GM12878 (cell line): ENCODE data around the gene PRMT7. TPM values are rescaled to one million over a fixed set of nuclear protein-coding genes. Genes with fewer than 3 reads are reported as not detected.

ENCODE experiments used
- ATAC-seq: fragments of 200-7000 bp; cut with Tn5 transposase; 3 replicates; pipeline ENCODE4 v1.9.1; 2020; ENCODE audit warnings: mild to moderate bottlenecking, moderate library complexity
- BruUV-seq: library from RNA; stranded (reverse); fragments of 400-500 nt; replicated peaks from 2 replicates; lab custom pipeline; 2021; lab: Mats Ljungman, UMichigan
- CTCF ChIA-PET: fragments of 300-600 bp; sonication (Branson Sonifier 250); formaldehyde crosslinking; extraction: SDS; loops from one replicate; lab custom pipeline; 2021; ENCODE audit warnings: inconsistent platforms; lab: Yijun Ruan, JAX
- POLR2A ChIA-PET: fragments of 350-600 bp; formaldehyde crosslinking; extraction: SDS; loops from one replicate; lab custom pipeline; 2021; ENCODE audit warnings: inconsistent platforms; lab: Charles Lee
- RAD21 ChIA-PET: fragments of 300-600 bp; sonication (Branson Sonifier 250); formaldehyde crosslinking; loops from one replicate; lab custom pipeline; 2023; ENCODE audit warnings: antibody characterized with exemption; ENCODE audit not compliant: unreplicated experiment; lab: Charles Lee
- SMC1A ChIA-PET: fragments of 300-600 bp; sonication (Branson Sonifier 250); formaldehyde crosslinking; loops from one replicate; lab custom pipeline; 2023; ENCODE audit not compliant: unreplicated experiment, uncharacterized antibody; lab: Charles Lee
- DNase-seq: peaks from one replicate; pipeline ENCODE4 v3.0.0-alpha.2; 2011; ENCODE audit warnings: low read depth, low spot score
- FAIRE-seq: peaks from 3 replicates; lab custom pipeline; 2011; peaks lifted over from hg19 to GRCh38; lab: Jason Lieb, UNC
- H2AFZ ChIP-seq: 2 replicates; pipeline ENCODE4 v1.6.0; 2011; ENCODE audit warnings: low read depth, low read length, control low read depth; ENCODE audit not compliant: control insufficient read depth
- H3K27ac ChIP-seq: 2 replicates; pipeline ENCODE4 v1.5.1; 2011; ENCODE audit warnings: control low read depth; ENCODE audit not compliant: control insufficient read depth, insufficient read depth
- H3K27me3 ChIP-seq, 2 experiments: replicated peaks in 1 of 2; 2 replicates each; pipeline versions ENCODE4 v1.6.0 to v1.6.1; 2011; ENCODE audit warnings: low read length in 1 of 2; ENCODE audit not compliant: control insufficient read depth in 2 of 2, insufficient read depth in 2 of 2
- H3K36me3 ChIP-seq, 2 experiments: 2 replicates each; pipeline ENCODE4 v1.5.1; 2011; ENCODE audit warnings: low read length in 1 of 2; ENCODE audit not compliant: control insufficient read depth in 2 of 2, insufficient read depth in 2 of 2
- H3K4me1 ChIP-seq: 2 replicates; pipeline ENCODE4 v1.6.1; 2011; ENCODE audit warnings: mild to moderate bottlenecking, low read length, moderate library complexity, mixed read lengths; ENCODE audit not compliant: control insufficient read depth, insufficient read depth
- H3K4me2 ChIP-seq: 2 replicates; pipeline ENCODE4 v1.6.0; 2011; ENCODE audit warnings: control low read depth; ENCODE audit not compliant: control insufficient read depth, insufficient read depth
- H3K4me3 ChIP-seq: fragments of 200-600 bp; sonication (generic); 2 replicates; pipeline ENCODE4 v1.5.1; 2016
- H3K79me2 ChIP-seq: 2 replicates; pipeline ENCODE4 v1.6.0; 2011; ENCODE audit warnings: low read length; ENCODE audit not compliant: control insufficient read depth, insufficient read depth
- H3K9ac ChIP-seq: 2 replicates; pipeline ENCODE4 v1.8.0; 2011; ENCODE audit warnings: low read length, control low read depth, mixed read lengths; ENCODE audit not compliant: control insufficient read depth, insufficient read depth
- H3K9me3 ChIP-seq: replicated peaks from 3 replicates; pipeline ENCODE4 v1.5.1; 2011; ENCODE audit warnings: mild to moderate bottlenecking, low read length; ENCODE audit not compliant: control insufficient read depth, insufficient read depth
- H4K20me1 ChIP-seq: 2 replicates; pipeline ENCODE4 v1.6.0; 2011; ENCODE audit not compliant: control insufficient read depth, insufficient read depth
- BHLHE40 ChIP-seq, 2 experiments: fragments of 450-650 bp in 1 of 2; IDR thresholded peaks; 2 replicates each; pipeline ENCODE4 v1.6.1; 2011 to 2017; ENCODE audit warnings: low read depth in 2 of 2, borderline replicate concordance in 1 of 2, improper control_type of control experiment in 1 of 2, low read length in 1 of 2, mild to moderate bottlenecking in 1 of 2
- CEBPB ChIP-seq, 2 experiments: fragments of 150-350 bp in 1 of 2; IDR thresholded peaks; 2 replicates each; pipeline ENCODE4 v1.6.1; 2012 to 2014; ENCODE audit warnings: low read depth in 2 of 2, low read length in 2 of 2, borderline replicate concordance in 1 of 2, inconsistent platforms in 1 of 2
- CREB1 ChIP-seq: IDR thresholded peaks from 2 replicates; pipeline ENCODE4 v1.6.1; 2012; ENCODE audit warnings: low read depth, mild to moderate bottlenecking, inconsistent platforms
- EED ChIP-seq: sonication (generic); IDR thresholded peaks from 2 replicates; pipeline ENCODE4 v1.6.1; 2016; ENCODE audit warnings: antibody characterized with exemption, low read depth
- GATAD2B ChIP-seq: fragments of 450-650 bp; conservative IDR thresholded peaks from 2 replicates; pipeline ENCODE4 v1.6.1; 2017; ENCODE audit warnings: low read depth, mild to moderate bottlenecking, moderate library complexity
- HDGF ChIP-seq: fragments of 450-650 bp; IDR thresholded peaks from 2 replicates; pipeline ENCODE4 v1.6.1; 2016; ENCODE audit warnings: antibody characterized with exemption
- JUND ChIP-seq: IDR thresholded peaks from 2 replicates; pipeline ENCODE4 v1.6.1; 2012; ENCODE audit warnings: low read depth, mild to moderate bottlenecking, low read length, improper control_type of control experiment, moderate library complexity
- KLF5 ChIP-seq: fragments of 450-650 bp; IDR thresholded peaks from 2 replicates; pipeline ENCODE4 v1.6.1; 2014; ENCODE audit warnings: mild to moderate bottlenecking; ENCODE audit not compliant: partially characterized antibody
- MEF2A ChIP-seq: IDR thresholded peaks from 2 replicates; pipeline ENCODE4 v1.6.1; 2011; ENCODE audit warnings: low read depth, mild to moderate bottlenecking, low read length, moderate library complexity; ENCODE audit not compliant: insufficient read depth
- NFXL1 ChIP-seq: fragments of 450-650 bp; IDR thresholded peaks from 2 replicates; pipeline ENCODE4 v1.6.1; 2017; ENCODE audit warnings: antibody characterized with exemption, mild to moderate bottlenecking, borderline replicate concordance
- NFYA ChIP-seq: IDR thresholded peaks from 2 replicates; pipeline ENCODE4 v1.6.1; 2011; ENCODE audit warnings: low read depth, mild to moderate bottlenecking, low read length, improper control_type of control experiment, borderline replicate concordance
- NR2C1 ChIP-seq: fragments of 450-650 bp; IDR thresholded peaks from 2 replicates; pipeline ENCODE4 v1.6.1; 2017; ENCODE audit warnings: antibody characterized with exemption, mild to moderate bottlenecking, moderate library complexity
- PKNOX1 ChIP-seq: fragments of 450-650 bp; IDR thresholded peaks from 2 replicates; pipeline ENCODE4 v1.6.1; 2016; ENCODE audit warnings: mild to moderate bottlenecking
- RB1 ChIP-seq: fragments of 450-650 bp; formaldehyde crosslinking; IDR thresholded peaks from 2 replicates; pipeline ENCODE4 v1.6.1; 2017; ENCODE audit warnings: mild to moderate bottlenecking, borderline replicate concordance
- RCOR1 ChIP-seq: conservative IDR thresholded peaks from 2 replicates; pipeline ENCODE4 v1.6.1; 2012; ENCODE audit warnings: low read depth, low read length, improper control_type of control experiment
- SMC3 ChIP-seq: IDR thresholded peaks from 2 replicates; pipeline ENCODE4 v1.6.1; 2011; ENCODE audit warnings: low read length, improper control_type of control experiment, borderline replicate concordance
- SREBF1 ChIP-seq: IDR thresholded peaks from 2 replicates; pipeline ENCODE4 v1.6.1; 2012; ENCODE audit warnings: mild to moderate bottlenecking, low read length
- TAF1 ChIP-seq: IDR thresholded peaks from 2 replicates; pipeline ENCODE4 v1.6.1; 2011; ENCODE audit warnings: mild to moderate bottlenecking, low read depth, low read length, borderline replicate concordance
- TARDBP ChIP-seq: IDR thresholded peaks from 2 replicates; pipeline ENCODE4 v1.6.1; 2016; ENCODE audit warnings: borderline replicate concordance
- ZNF217 ChIP-seq: fragments of 450-650 bp; IDR thresholded peaks from 2 replicates; pipeline ENCODE4 v1.6.1; 2017; ENCODE audit warnings: antibody characterized with exemption, mild to moderate bottlenecking
- ZZZ3 ChIP-seq: IDR thresholded peaks from 2 replicates; pipeline ENCODE4 v1.6.1; 2011; ENCODE audit warnings: low read depth; ENCODE audit not compliant: control insufficient read depth, insufficient read length
- WGBS: methylation state at CpG from one replicate; pipeline ENCODE4 v1.1.6; 2016; ENCODE audit warnings: low lambda C conversion rate; ENCODE audit not compliant: insufficient replicate concordance, insufficient coverage; ENCODE audit errors: missing lambda C conversion rate; 5-methylcytosine and 5-hydroxymethylcytosine counted together
- in situ Hi-C: fragments of 300-500 bp; cut with MboI; formaldehyde crosslinking; loops from 9 replicates; pipeline ENCODE4 v1.14.3; 2018; ENCODE audit warnings: mixed read lengths
- intact Hi-C: fragments of 100-400 bp; cut with micrococcal nuclease; formaldehyde crosslinking; loops from one replicate; pipeline ENCODE4 v1.14.2; 2022; ENCODE audit not compliant: unreplicated experiment
- polyA plus RNA-seq, 11 experiments: library from polyadenylated mRNA; depleted of rRNA in 4 of 11; unstranded in 6 of 11; stranded (reverse) in 5 of 11; fragments of >200 nt; fragmentation: Nextera tagmentation in 4 of 11; fragmentation: Illumina TruSeq in 1 of 11; extraction: Ambion mirVana in 4 of 11; extraction: Trizol in 1 of 11; gene quantifications; 1 replicate in 1 of 11; 2 replicates in 10 of 11; pipeline versions ENCODE4 v1.2.1 to v1.2.3, GENCODE V29; 2011 to 2016; ENCODE audit warnings: inconsistent platforms in 2 of 11, missing spikeins in 2 of 11, low read depth in 1 of 11
- total RNA-seq, 4 experiments: library from RNA; depleted of rRNA in 3 of 4; stranded (reverse); fragments of >200 nt in 3 of 4; fragmentation: Illumina TruSeq in 1 of 4; extraction: Trizol in 1 of 4; gene quantifications; 2 replicates each; pipeline versions ENCODE4 v1.2.1 to v1.2.3, GENCODE V29; 2013 to 2021

The PRMT7 gene
- total and polyA plus RNA-seq, 10 of the 15 experiments (the other 5 are each of a cell fraction or from before 2014, with no cell fraction given) = 5.1 to 56.1 (median 42.0) TPM

GRCh38 chr16:68388124-68388523 is 77.3 kb downstream of the PRMT7 start:
- DNase-seq (no peak), ATAC-seq (no peak), FAIRE-seq (no peak)
- BruUV-seq = no TSS peak
- Histone ChIP-seq H3K27me3 (no peaks in the 10 kb centered on the region), H3K27ac (no peak overlapping the region), H3K9me3 (no peaks in the 10 kb centered on the region), H3K4me3 (no peak overlapping the region), H3K4me2 (no peak overlapping the region), H3K9ac (no peak overlapping the region), H4K20me1 (no peaks in the 10 kb centered on the region), H3K36me3 (no peaks in the 10 kb centered on the region)
- POLR2A ChIA-PET = no interaction called here
- WGBS = 36% methylated on average over 3 of the region's 3 CpGs
- in situ Hi-C loops = no loop called here
- intact Hi-C loops = no loop called here
- CTCF ChIA-PET = no interaction called here
- TF ChIP-seq NFYA (no peak), SMC3 (no peak), NFXL1 (no peak), PKNOX1 (no peak), SREBF1 (no peak), CEBPB (IDR thresholded peaks at IDR 0.05; ENCODE audit: borderline replicate concordance in 1 of 2, low read depth in 2 of 2, low read length in 2 of 2) (no peak), GATAD2B (no peak)
- TF ChIP-seq, all 136 proteins: peak for 0
- Histone ChIP-seq H3K79me2 (no peaks in the 10 kb centered on the region), H3K4me1 (no peaks in the 10 kb centered on the region), H2AFZ (no peak overlapping the region)
- SMC1A ChIA-PET = no interaction called here
- RAD21 ChIA-PET = no interaction called here

GRCh38 chr16:68389006-68389405 is 78.2 kb downstream of the PRMT7 start:
- no peaks in the 10 kb centered on the region for H3K4me1 ChIP-seq
- intact Hi-C loops = no loop called here
- no peak overlapping the region for H2AFZ ChIP-seq
- H4K20me1 ChIP-seq = no peaks in the 10 kb centered on the region
- FAIRE-seq (no peak), ATAC-seq (no peak), DNase-seq (no peak)
- H3K27me3 ChIP-seq = no peaks in the 10 kb centered on the region
- in situ Hi-C loops = no loop called here
- RAD21 ChIA-PET = no interaction called here
- SMC1A ChIA-PET = no interaction called here
- H3K27ac ChIP-seq = no peak overlapping the region
- no peak overlapping the region for H3K9ac ChIP-seq
- H3K79me2 ChIP-seq = no peaks in the 10 kb centered on the region
- no peak overlapping the region for H3K4me3 ChIP-seq
- no peak overlapping the region for H3K4me2 ChIP-seq
- WGBS = 40% methylated on average over 8 of the region's 8 CpGs
- CTCF ChIA-PET = interaction anchor here (1.7 kb wide), 1 partner anchor 127 kb away, joined by 6 read pairs; no protein-coding TSS in a partner anchor
- H3K9me3 ChIP-seq = no peaks in the 10 kb centered on the region
- H3K36me3 ChIP-seq = no peaks in the 10 kb centered on the region
- POLR2A ChIA-PET = no interaction called here
- no TSS peak for BruUV-seq
- TF ChIP-seq TARDBP = no peak
- TF ChIP-seq RB1 = no peak
- TF ChIP-seq JUND = no peak
- TF ChIP-seq MEF2A = no peak
- no peak for TF ChIP-seq EED
- TF ChIP-seq NR2C1 = no peak
- no peak for TF ChIP-seq KLF5
- no peak for TF ChIP-seq BHLHE40 (IDR thresholded peaks at IDR 0.05; ENCODE audit: borderline replicate concordance in 1 of 2, low read depth in 2 of 2, low read length in 1 of 2)
- no peak for TF ChIP-seq TAF1
- no peak for TF ChIP-seq ZZZ3
- TF ChIP-seq RCOR1 = no peak
- TF ChIP-seq ZNF217 = no peak
- no peak for TF ChIP-seq HDGF
- no peak for TF ChIP-seq CREB1
